Lower leg skin (tissue), 4 donors: ENCODE measurements around the gene PNPLA2. TPM values are rescaled to one million over a fixed set of nuclear protein-coding genes. Genes with fewer than 3 reads are reported as not detected.

Experiments used
- DNase-seq, 2 donors: peaks; one replicate each; pipeline ENCODE4 v3.0.0-alpha.2; 2019; ENCODE audit warnings: low spot score in 2 of 2
- H3K4me3 ChIP-seq: fragments of 200-600 bp; sonication (generic); 2 replicates; pipeline ENCODE4 v1.5.1; 2017; ENCODE audit warnings: mild to moderate bottlenecking, low read depth; ENCODE audit not compliant: poor library complexity, severe bottlenecking
- CTCF ChIP-seq, 3 donors: fragments of 450-650 bp; IDR thresholded peaks; one replicate each; pipeline ENCODE4 v1.5.1; 2016; ENCODE audit warnings: antibody characterized with exemption in 3 of 3, mild to moderate bottlenecking in 3 of 3, moderate library complexity in 2 of 3
- POLR2A ChIP-seq, 2 donors: fragments of 450-650 bp; IDR thresholded peaks; one replicate each; pipeline ENCODE4 v1.6.1; 2016 to 2017; ENCODE audit warnings: antibody characterized with exemption in 2 of 2, mild to moderate bottlenecking in 1 of 2, moderate library complexity in 1 of 2
- WGBS, 2 donors: methylation state at CpG; one replicate each; pipeline ENCODE4 v1.1.5; 2018; 5-methylcytosine and 5-hydroxymethylcytosine counted together
- intact Hi-C: fragments of 100-400 bp; cut with DNase I; formaldehyde crosslinking; loops from one replicate; pipeline ENCODE4 v1.15.0; 2023; ENCODE audit warnings: low total_unique reads
- total RNA-seq, 4 donors: library from RNA; depleted of rRNA; stranded (reverse); fragments of >200 nt; gene quantifications; one replicate each; pipeline ENCODE4 v1.1.0, GENCODE V29; 2016

The PNPLA2 gene
- 10 to 100 TPM; 55.5 to 99.7 (median 72.4) TPM for total RNA-seq

GRCh38 chr11:818396-819128 lies at the start of gene PNPLA2:
Gene PNPLA2 (plus strand): TSS chr11:818914. CDS start chr11:819719, 805 bp downstream.
- intact Hi-C loops, result no loop called here
- H3K4me3 ChIP-seq, result peak within 1 kb of the TSS; percentile 84
- TF ChIP-seq CTCF (IDR thresholded peaks at IDR 0.05) (no peak), POLR2A (IDR thresholded peaks at IDR 0.05) (no peak)
- WGBS, 2 donors, result 19 to 38% methylated on average over 17 to 20 of the region's 20 CpGs
- no peak for DNase-seq

- DNase-seq, result no peak
- no peak for TF ChIP-seq POLR2A (IDR thresholded peaks at IDR 0.05)
- no peak for TF ChIP-seq CTCF (IDR thresholded peaks at IDR 0.05)
- WGBS, 2 donors, result 84 to 88% methylated on average over 22 to 23 of the region's 23 CpGs
- intact Hi-C loops, result no loop called here
- no peak overlapping the region for H3K4me3 ChIP-seq
These were observed 48.6 kb upstream of the PNPLA2 start for GRCh38 chr11:769887-770641.

GRCh38 chr11:770642-771616 lies 47.8 kb upstream of the PNPLA2 start:
- TF ChIP-seq POLR2A (IDR thresholded peaks at IDR 0.05) (no peak), CTCF (IDR thresholded peaks at IDR 0.05) (no peak)
- H3K4me3 ChIP-seq, result no peak overlapping the region
- WGBS, 2 donors, result 86 to 96% methylated on average over 25 to 31 of the region's 32 CpGs
- intact Hi-C loops, result no loop called here
- DNase-seq, result peak in 1 of 2 donors; percentile 81

- peak in 1 of 2 donors; percentile 77 for DNase-seq
- H3K4me3 ChIP-seq, result no peak overlapping the region
- intact Hi-C loops, result no loop called here
- no peak for TF ChIP-seq CTCF (IDR thresholded peaks at IDR 0.05)
- TF ChIP-seq POLR2A (IDR thresholded peaks at IDR 0.05), result no peak
- WGBS, 2 donors, result 86 to 91% methylated on average over 9 to 14 of the region's 15 CpGs
These were observed 47.0 kb upstream of the PNPLA2 start for GRCh38 chr11:771617-772204.
